GM12875 (cell line): Measurements from ENCODE around the gene JMJD6.

Experiments
- H3K4me3 ChIP-seq: one replicate; pipeline ENCODE4 v1.5.1; 2011; ENCODE audit warnings: low read depth, low read length, control low read depth
- CTCF ChIP-seq: IDR thresholded peaks from 2 replicates; pipeline ENCODE4 v1.5.1; 2011; ENCODE audit warnings: low read depth, mild to moderate bottlenecking, control low read depth, inconsistent platforms, low read length, moderate library complexity, borderline replicate concordance; ENCODE audit not compliant: insufficient read depth

The JMJD6 gene

GRCh38 chr17:76690596-76691280 lies 35.7 kb downstream of the JMJD6 start:
- no peak overlapping the region for H3K4me3 ChIP-seq
- no peak for TF ChIP-seq CTCF

- no peak for TF ChIP-seq CTCF
- no peak overlapping the region for H3K4me3 ChIP-seq
Observed at GRCh38 chr17:76689859-76690258, 36.5 kb downstream of the JMJD6 start.

GRCh38 chr17:76688165-76688622 lies 38.2 kb downstream of the JMJD6 start:
- no peak for TF ChIP-seq CTCF
- no peak overlapping the region for H3K4me3 ChIP-seq

GRCh38 chr17:76687298-76688164 lies 38.9 kb downstream of the JMJD6 start:
- no peak for TF ChIP-seq CTCF

GRCh38 chr17:76686538-76687297 lies 39.7 kb downstream of the JMJD6 start:
- H3K4me3 ChIP-seq, result no peak overlapping the region
- no peak for TF ChIP-seq CTCF

More at GRCh38 chr17:76687298-76688164, 38.9 kb downstream of the JMJD6 start:
- no peak overlapping the region for H3K4me3 ChIP-seq

- no peak for TF ChIP-seq CTCF
- no peak overlapping the region for H3K4me3 ChIP-seq
Observed at GRCh38 chr17:76685846-76686245, 40.6 kb downstream of the JMJD6 start.
